K562 (cell line): ENCODE results near the gene PTH1R. TPM values are rescaled to one million over a fixed set of nuclear protein-coding genes. Genes with fewer than 3 reads are reported as not detected.

ENCODE experiments used
- ATAC-seq: fragments of 200-7000 bp; cut with Tn5 transposase; 3 replicates; pipeline ENCODE4 v1.9.1; 2020; ENCODE audit warnings: moderate library complexity
- BruUV-seq: library from RNA; stranded (reverse); fragments of 400-500 nt; replicated peaks from 2 replicates; lab custom pipeline; 2021; lab: Mats Ljungman, UMichigan
- CTCF ChIA-PET: fragments of 300-600 bp; formaldehyde crosslinking; extraction: SDS; loops from one replicate; lab custom pipeline; 2021; ENCODE audit warnings: low intra/inter-chr PET ratio; lab: Yijun Ruan, JAX
- POLR2A ChIA-PET: fragments of 300-600, 350-650 bp; sonication (Branson Sonifier 250); formaldehyde crosslinking; extraction: SDS; loops from one replicate; lab custom pipeline; 2021; ENCODE audit warnings: antibody characterized with exemption, inconsistent platforms; lab: Yijun Ruan, JAX
- DNase-seq, 4 experiments: peaks; one replicate each; pipeline versions ENCODE4 v3.0.0 to v3.0.0-alpha.2; 2011 to 2018; ENCODE audit warnings: low spot score in 3 of 4, mixed read lengths in 3 of 4; ENCODE audit errors: extremely low read depth in 1 of 4
- FAIRE-seq: peaks from 2 replicates; lab custom pipeline; 2011; peaks lifted over from hg19 to GRCh38; lab: Jason Lieb, UNC
- H2AFZ ChIP-seq: 2 replicates; pipeline ENCODE4 v1.6.0; 2011; ENCODE audit warnings: low read depth, low read length, control low read depth, inconsistent platforms
- H3K27ac ChIP-seq: fragments of 200-600 bp; 3 replicates; pipeline ENCODE4 v1.8.0; 2011; ENCODE audit warnings: low read depth, mild to moderate bottlenecking, control low read depth, inconsistent platforms, low read length, moderate library complexity, mixed read lengths; ENCODE audit errors: extremely low read depth
- H3K27me3 ChIP-seq, 2 experiments: fragments of 300-600 bp in 1 of 2; 2 replicates in 1 of 2; 3 replicates in 1 of 2; pipeline versions ENCODE4 v1.6.0 to v1.8.0; 2011; ENCODE audit warnings: inconsistent platforms in 2 of 2, low read length in 2 of 2, mild to moderate bottlenecking in 1 of 2, mixed read lengths in 1 of 2, moderate library complexity in 1 of 2; ENCODE audit not compliant: control insufficient read depth in 2 of 2, insufficient read depth in 2 of 2
- H3K36me3 ChIP-seq: fragments of 300-600 bp; 3 replicates; pipeline ENCODE4 v1.8.0; 2011; ENCODE audit warnings: mild to moderate bottlenecking, low read length, inconsistent platforms; ENCODE audit not compliant: control insufficient read depth, insufficient read depth
- H3K4me1 ChIP-seq, 2 experiments: fragments of 200-600 bp in 1 of 2; replicated peaks in 1 of 2; 2 replicates in 1 of 2; 3 replicates in 1 of 2; pipeline versions ENCODE4 v1.5.1 to v1.8.0; 2011; ENCODE audit warnings: inconsistent platforms in 2 of 2, low read length in 2 of 2, mild to moderate bottlenecking in 1 of 2, mixed read lengths in 1 of 2, moderate library complexity in 1 of 2; ENCODE audit not compliant: control insufficient read depth in 2 of 2, insufficient read depth in 2 of 2
- H3K4me2 ChIP-seq: 2 replicates; pipeline ENCODE4 v1.6.1; 2011; ENCODE audit warnings: low read length, control low read depth, inconsistent platforms, mixed read lengths; ENCODE audit not compliant: insufficient read depth
- H3K4me3 ChIP-seq: fragments of 200-600 bp; sonication (generic), shearing (Covaris generic); 2 replicates; pipeline ENCODE4 v1.5.1; 2016; ENCODE audit warnings: control low read depth, inconsistent platforms
- H3K79me2 ChIP-seq: fragments of 200-600 bp; 3 replicates; pipeline ENCODE4 v1.8.0; 2011; ENCODE audit warnings: low read length, inconsistent platforms; ENCODE audit not compliant: control insufficient read depth, insufficient read depth
- H3K9ac ChIP-seq, 2 experiments: 2 replicates each; pipeline versions ENCODE4 v1.6.0 to v1.6.1; 2011; ENCODE audit warnings: low read depth in 2 of 2, low read length in 2 of 2, control low read depth in 1 of 2, inconsistent platforms in 1 of 2, mild to moderate bottlenecking in 1 of 2, mixed read lengths in 1 of 2; ENCODE audit not compliant: insufficient read depth in 1 of 2
- H3K9me1 ChIP-seq: one replicate; pipeline ENCODE4 v1.6.0; 2011; ENCODE audit warnings: inconsistent platforms, mild to moderate bottlenecking, low read length, moderate library complexity; ENCODE audit not compliant: control insufficient read depth, insufficient read depth
- H3K9me3 ChIP-seq: replicated peaks from 2 replicates; pipeline ENCODE4 v1.5.1; 2011; ENCODE audit warnings: low read depth, low read length, inconsistent platforms; ENCODE audit not compliant: control insufficient read depth, insufficient read depth
- H4K20me1 ChIP-seq: replicated peaks from 2 replicates; pipeline ENCODE4 v1.6.1; 2011; ENCODE audit warnings: low read length, inconsistent platforms, mixed read lengths; ENCODE audit not compliant: control insufficient read depth, insufficient read depth
- ATF7 ChIP-seq: fragments of 450-650 bp; IDR thresholded peaks from 2 replicates; pipeline ENCODE4 v1.7.1; 2014; ENCODE audit warnings: mild to moderate bottlenecking, moderate library complexity
- BRD4 ChIP-seq: fragments of 200-600 bp; sonication (generic); IDR thresholded peaks from 2 replicates; pipeline ENCODE4 v1.6.1; 2017; ENCODE audit warnings: inconsistent platforms
- DEAF1 ChIP-seq: fragments of 450-650 bp; formaldehyde crosslinking; IDR thresholded peaks from 2 replicates; pipeline ENCODE4 v1.4.0; 2020; ENCODE audit warnings: mild to moderate bottlenecking, moderate library complexity
- E2F6 ChIP-seq, 2 experiments: IDR thresholded peaks; 2 replicates each; pipeline ENCODE4 v1.6.1; 2011; ENCODE audit warnings: borderline replicate concordance in 1 of 2, control low read depth in 1 of 2, low read depth in 1 of 2, low read length in 1 of 2, mild to moderate bottlenecking in 1 of 2, mixed read lengths in 1 of 2, moderate library complexity in 1 of 2; ENCODE audit not compliant: insufficient read depth in 1 of 2, insufficient read length in 1 of 2, poor library complexity in 1 of 2, severe bottlenecking in 1 of 2; ENCODE audit errors: extremely low read depth in 1 of 2
- ETV6 ChIP-seq, 3 experiments: fragments of 150-350 bp in 1 of 3; sonication (generic) in 1 of 3; formaldehyde crosslinking in 1 of 3; IDR thresholded peaks; 2 replicates each; pipeline versions ENCODE4 v1.6.1 to v1.8.0; 2014 to 2022; ENCODE audit warnings: borderline replicate concordance in 2 of 3, low read depth in 2 of 3, antibody characterized with exemption in 1 of 3, low read length in 1 of 3, mild to moderate bottlenecking in 1 of 3, missing genetic modification reagents in 1 of 3
- KLF16 ChIP-seq: IDR thresholded peaks from 2 replicates; pipeline ENCODE4 v1.6.1; 2016; ENCODE audit warnings: antibody characterized with exemption
- MAX ChIP-seq: sonication (generic); formaldehyde crosslinking; IDR thresholded peaks from 2 replicates; pipeline ENCODE4 v1.9.0; 2022; ENCODE audit warnings: mild to moderate bottlenecking, missing genetic modification reagents
- MEIS2 ChIP-seq: fragments of 450-650 bp; IDR thresholded peaks from 2 replicates; pipeline ENCODE4 v1.6.1; 2014; ENCODE audit warnings: mild to moderate bottlenecking; ENCODE audit not compliant: partially characterized antibody
- NR2C2 ChIP-seq, 2 experiments: fragments of 200-800 bp in 1 of 2; sonication (Bioruptor generic) in 1 of 2; sonication (generic) in 1 of 2; formaldehyde crosslinking in 1 of 2; IDR thresholded peaks; 2 replicates each; pipeline versions ENCODE4 v1.6.1 to v1.8.0; 2016 to 2022; ENCODE audit warnings: mild to moderate bottlenecking in 1 of 2, missing compliant biosample characterization in 1 of 2, missing genetic modification characterization in 1 of 2, missing genetic modification reagents in 1 of 2
- PHB2 ChIP-seq: fragments of 450-650 bp; IDR thresholded peaks from 2 replicates; pipeline ENCODE4 v1.6.1; 2017; ENCODE audit warnings: low read depth
- SMC3 ChIP-seq: conservative IDR thresholded peaks from 2 replicates; pipeline ENCODE4 v1.6.1; 2011; ENCODE audit warnings: low read depth, low read length, improper control_type of control experiment; ENCODE audit not compliant: insufficient read depth
- ZBTB26 ChIP-seq: fragments of 450-650 bp; formaldehyde crosslinking; IDR thresholded peaks from 2 replicates; pipeline ENCODE4 v1.4.0; 2022; ENCODE audit warnings: missing genetic modification characterization
- ZNF740 ChIP-seq, 3 experiments: fragments of 200-800 bp in 1 of 3; sonication (Bioruptor generic) in 1 of 3; sonication (generic) in 1 of 3; formaldehyde crosslinking in 1 of 3; IDR thresholded peaks; 2 replicates each; pipeline versions ENCODE4 v1.6.1 to v1.8.0; 2016 to 2022; ENCODE audit warnings: mild to moderate bottlenecking in 2 of 3, missing compliant biosample characterization in 2 of 3, missing genetic modification characterization in 2 of 3, missing genetic modification reagents in 1 of 3
- WGBS: fragments of 100-300 bp; shearing (Covaris generic); methylation state at CpG from one replicate; pipeline ENCODE4 v1.1.6; 2016; ENCODE audit warnings: low coverage, mixed read lengths; ENCODE audit not compliant: insufficient coverage; ENCODE audit errors: missing lambda C conversion rate; 5-methylcytosine and 5-hydroxymethylcytosine counted together
- in situ Hi-C: fragments of 300-500 bp; cut with MboI; formaldehyde crosslinking; loops from 4 replicates; pipeline ENCODE4 v1.15.0; 2018; ENCODE audit warnings: inconsistent platforms, mixed read lengths
- intact Hi-C: fragments of 100-400 bp; cut with micrococcal nuclease; formaldehyde crosslinking; loops from 2 replicates; pipeline ENCODE4 v1.14.2; 2022
- polyA plus RNA-seq, 8 experiments: library from polyadenylated mRNA; depleted of rRNA in 4 of 8; stranded (reverse) in 5 of 8; unstranded in 3 of 8; fragments of >200 nt; fragmentation: Nextera tagmentation in 2 of 8; fragmentation: Illumina TruSeq in 1 of 8; extraction: Ambion mirVana in 2 of 8; extraction: Trizol in 1 of 8; gene quantifications; 2 replicates each; pipeline versions ENCODE4 v1.2.1 to v1.2.3, GENCODE V29; 2011 to 2014; ENCODE audit warnings: inconsistent platforms in 1 of 8, missing spikeins in 1 of 8
- total RNA-seq, 7 experiments: library from RNA; depleted of rRNA in 6 of 7; stranded (reverse); fragments of >200 nt in 6 of 7; fragmentation: Illumina TruSeq in 2 of 7; extraction: Trizol in 2 of 7; gene quantifications; 2 replicates each; pipeline versions ENCODE4 v1.2.1 to v1.2.3, GENCODE V29; 2011 to 2021; ENCODE audit warnings: low replicate concordance in 1 of 7

The PTH1R gene
- total and polyA plus RNA-seq, 9 of the 15 experiments (the other 6 are each of a cell fraction or from before 2014, with no cell fraction given) = not detected

- Histone ChIP-seq H3K4me1 (peaks cover 0 to 22% of the 10 kb centered on the region in 2 experiments; a peak in 3 of 5 replicates), H3K27ac (no peak overlapping the region), H3K36me3 (no peaks in the 10 kb centered on the region), H3K4me2 (peak overlapping the region; percentile 40), H3K27me3 (peaks cover 0 to 6% of the 10 kb centered on the region in 2 experiments; a peak in 2 of 5 replicates), H3K9me1 (peaks cover 4% of the 10 kb centered on the region), H2AFZ (peak overlapping the region; percentile 79), H3K9ac (peak overlapping the region; percentile 10 to 81; a peak in 2 of 4 replicates), H4K20me1 (no peaks in the 10 kb centered on the region; the same call in 1 of the 2 replicates), H3K9me3 (no peaks in the 10 kb centered on the region), H3K4me3 (no peak overlapping the region), H3K79me2 (no peaks in the 10 kb centered on the region)
- peak; percentile 95 for ATAC-seq
- CTCF ChIA-PET = interaction anchor here (0.6 to 1.5 kb wide), 6 partner anchors 12 to 206 kb away, joined by 3 to 16 read pairs (median 3); no protein-coding TSS in a partner anchor
- 17% methylated on average over 18 of the region's 18 CpGs for WGBS
- peak; percentile 90 to 93 (median 90) for DNase-seq
- in situ Hi-C loops (no loop called here), intact Hi-C loops (loop anchor here (1.0 to 2.0 kb wide), 3 partner anchors 43 to 453 kb away; no protein-coding TSS in a partner anchor)
- BruUV-seq = no TSS peak
- FAIRE-seq = peak; percentile 95
- POLR2A ChIA-PET = interaction anchor here (0.6 to 1.4 kb wide), 8 partner anchors 9 to 310 kb away, joined by 3 to 5 read pairs (median 4); no protein-coding TSS in a partner anchor
- TF ChIP-seq ZNF740 (CRISPR knock-in tag; IDR thresholded peaks at IDR 0.05) = no peak
- TF ChIP-seq ZNF740 (tag; IDR thresholded peaks at IDR 0.05) = no peak
- TF ChIP-seq DEAF1 (CRISPR knock-in tag) = peak; percentile 90
- TF ChIP-seq PHB2 = no peak
- TF ChIP-seq NR2C2 (CRISPR knock-in tag; IDR thresholded peaks at IDR 0.05) = no peak
- TF ChIP-seq NR2C2 (tag; IDR thresholded peaks at IDR 0.05) = no peak
- peak; percentile 8 for TF ChIP-seq MEIS2
- peak; percentile 42; the same call in 1 of the 2 replicates for TF ChIP-seq ATF7
- peak; percentile 76 for TF ChIP-seq MAX (CRISPR knock-in tag)
- TF ChIP-seq SMC3 = peak; percentile 93
- TF ChIP-seq KLF16 = peak; percentile 29; the same call in 1 of the 2 replicates
- TF ChIP-seq ZBTB26 (CRISPR knock-in tag) = no peak
- no peak for TF ChIP-seq ETV6 (IDR thresholded peaks at IDR 0.05; ENCODE audit: borderline replicate concordance in 1 of 2, low read depth in 2 of 2, low read length in 1 of 2)
- TF ChIP-seq ETV6 (CRISPR knock-in tag; IDR thresholded peaks at IDR 0.05; ENCODE audit: borderline replicate concordance) = no peak
- TF ChIP-seq E2F6 (IDR thresholded peaks at IDR 0.05; ENCODE audit: borderline replicate concordance in 1 of 2, extremely low read depth in 1 of 2, insufficient read depth in 1 of 2, insufficient read length in 1 of 2, low read depth in 1 of 2, low read length in 1 of 2, poor library complexity in 1 of 2, severe bottlenecking in 1 of 2) = peak in 1 of 2 experiments; percentile 45
- TF ChIP-seq BRD4 = no peak
Measured at GRCh38 chr3:46909535-46910161, 32.1 kb downstream of the PTH1R start.
